CD4-positive, CD25-positive, alpha-beta regulatory T cell (primary cell): Measurements from ENCODE around the gene RFX3. TPM values are rescaled to one million over a fixed set of nuclear protein-coding genes. Genes with fewer than 3 reads are reported as not detected.

Experiments used
- ATAC-seq, 2 donors: fragments of 150-1000 bp; cut with Tn5 transposase; one replicate each; pipeline ENCODE4 v1.10.0; 2021; ENCODE audit warnings: low read depth in 2 of 2, moderate number of reproducible peaks in 2 of 2, moderate library complexity in 1 of 2
- DNase-seq, 3 donors: peaks; one replicate each; pipeline versions ENCODE4 v3.0.0 to v3.0.0-alpha.2; 2012 to 2022; ENCODE audit warnings: mixed read lengths in 1 of 3
- H3K27ac ChIP-seq: one replicate; pipeline ENCODE4 v1.7.0; 2013; ENCODE audit warnings: mild to moderate bottlenecking, low read length; ENCODE audit not compliant: insufficient read depth, poor library complexity, severe bottlenecking
- H3K27me3 ChIP-seq: one replicate; pipeline ENCODE4 v1.7.0; 2013; ENCODE audit warnings: low read length; ENCODE audit not compliant: control insufficient read depth, insufficient read depth
- H3K36me3 ChIP-seq: one replicate; pipeline ENCODE4 v1.7.0; 2013; ENCODE audit warnings: mild to moderate bottlenecking, low read length, moderate library complexity; ENCODE audit not compliant: control insufficient read depth, insufficient read depth
- H3K4me1 ChIP-seq: 2 replicates; pipeline ENCODE4 v1.7.0; 2013; ENCODE audit warnings: mild to moderate bottlenecking, low read length; ENCODE audit not compliant: insufficient read depth, control insufficient read depth, poor library complexity, severe bottlenecking
- H3K4me3 ChIP-seq: one replicate; pipeline ENCODE4 v1.7.0; 2013; ENCODE audit warnings: low read depth, mild to moderate bottlenecking, low read length, moderate library complexity
- H3K9me3 ChIP-seq, 2 experiments: 1 replicate in 1 of 2; 2 replicates in 1 of 2; pipeline ENCODE4 v1.7.0; 2013; ENCODE audit warnings: low read length in 2 of 2, mild to moderate bottlenecking in 1 of 2, moderate library complexity in 1 of 2; ENCODE audit not compliant: control insufficient read depth in 2 of 2
- H3K27ac Mint-ChIP-seq, 3 donors: one replicate each; pipeline ENCODE4 v1.8.0; 2020 to 2022; ENCODE audit warnings: mild to moderate bottlenecking in 3 of 3, mixed read lengths in 3 of 3, moderate library complexity in 2 of 3
- H3K27me3 Mint-ChIP-seq: one replicate; pipeline ENCODE4 v1.8.0; 2022; ENCODE audit warnings: mild to moderate bottlenecking, mixed read lengths
- H3K36me3 Mint-ChIP-seq: one replicate; pipeline ENCODE4 v1.8.0; 2020; ENCODE audit warnings: mixed read lengths
- H3K4me1 Mint-ChIP-seq, 4 donors: one replicate each; pipeline ENCODE4 v1.8.0; 2020 to 2022; ENCODE audit warnings: mixed read lengths in 4 of 4, mild to moderate bottlenecking in 1 of 4
- H3K4me3 Mint-ChIP-seq, 4 donors: one replicate each; pipeline ENCODE4 v1.8.0; 2020 to 2022; ENCODE audit warnings: mild to moderate bottlenecking in 4 of 4, mixed read lengths in 4 of 4, moderate library complexity in 3 of 4
- H3K9me3 Mint-ChIP-seq, 7 donors: one replicate each; pipeline ENCODE4 v1.8.0; 2020 to 2022; ENCODE audit warnings: mixed read lengths in 7 of 7, mild to moderate bottlenecking in 3 of 7, moderate library complexity in 2 of 7
- polyA plus RNA-seq, 4 donors: library from polyadenylated mRNA; unstranded; fragments of 300-500 nt; fragmentation: Illumina TruSeq; gene quantifications; one replicate each; pipeline ENCODE4 v1.2.3, GENCODE V29; 2021
- total RNA-seq: library from RNA; stranded (reverse); gene quantifications from one replicate; pipeline ENCODE4 v1.2.3, GENCODE V29; 2022

RFX3 gene
- total and polyA plus RNA-seq, 5 donors from 2014 or later, result 6.7 to 40.4 (median 7.6) TPM

DNA sequence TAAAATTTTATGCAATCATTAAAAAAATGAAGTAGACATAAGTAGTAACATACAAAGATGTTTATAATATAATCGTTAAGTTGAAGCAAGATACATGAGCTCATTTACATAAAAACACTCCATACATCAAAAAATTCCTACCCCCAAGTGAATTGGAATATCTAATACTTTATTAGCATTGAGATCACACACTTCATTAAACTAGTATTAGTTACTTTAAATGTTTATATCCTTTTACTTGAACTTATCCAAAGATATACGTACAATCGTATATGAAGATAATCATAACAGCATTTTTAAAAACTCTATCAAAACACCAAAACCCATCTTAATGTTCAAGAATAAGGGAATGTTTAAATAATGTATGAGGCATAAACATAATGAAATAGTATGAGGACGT, 275.1 kb downstream of the RFX3 start:
- peaks cover 52% of the 10 kb centered on the region for H3K36me3 Mint-ChIP-seq
- no peaks in the 10 kb centered on the region for H3K9me3 Mint-ChIP-seq
- no peaks in the 10 kb centered on the region for H3K27me3 ChIP-seq
- no peak overlapping the region for H3K27ac ChIP-seq
- no peak overlapping the region for H3K4me3 ChIP-seq
- no peak overlapping the region for H3K27ac Mint-ChIP-seq
- no peaks in the 10 kb centered on the region for H3K4me1 ChIP-seq
- H3K9me3 ChIP-seq, result no peaks in the 10 kb centered on the region
- DNase-seq (no peak), ATAC-seq (no peak)
- H3K4me3 Mint-ChIP-seq, result no peak overlapping the region
- no peaks in the 10 kb centered on the region for H3K27me3 Mint-ChIP-seq
- H3K4me1 Mint-ChIP-seq, result no peaks in the 10 kb centered on the region
- peaks cover 36% of the 10 kb centered on the region for H3K36me3 ChIP-seq

DNA sequence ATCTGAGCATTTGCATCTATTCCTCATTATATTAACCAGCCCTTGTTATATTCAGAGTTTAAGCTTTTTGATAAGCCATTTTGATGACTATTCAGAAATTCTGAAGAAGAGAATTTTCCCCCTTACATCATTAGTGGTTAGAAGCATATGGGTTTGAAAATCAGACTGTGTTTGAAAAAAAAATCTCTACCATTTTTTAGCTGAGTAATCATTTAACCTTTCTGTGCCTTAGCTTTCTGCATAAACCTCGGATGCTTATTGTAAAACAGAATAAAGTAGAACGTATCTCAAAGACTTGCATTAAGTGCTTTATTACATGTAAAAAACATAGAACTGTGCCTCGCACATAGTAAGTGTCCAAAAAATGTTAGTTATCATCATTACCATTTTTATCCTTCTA, 278.6 kb downstream of the RFX3 start:
- Mint-ChIP-seq H3K36me3 (peaks cover 31% of the 10 kb centered on the region), H3K27ac (no peak overlapping the region), H3K9me3 (no peaks in the 10 kb centered on the region), H3K4me1 (no peaks in the 10 kb centered on the region), H3K27me3 (no peaks in the 10 kb centered on the region), H3K4me3 (no peak overlapping the region)
- ATAC-seq, result no peak
- no peaks in the 10 kb centered on the region for H3K9me3 ChIP-seq
- no peaks in the 10 kb centered on the region for H3K4me1 ChIP-seq
- no peak overlapping the region for H3K4me3 ChIP-seq
- no peak for DNase-seq
- H3K27me3 ChIP-seq, result no peaks in the 10 kb centered on the region
- H3K36me3 ChIP-seq, result peaks cover 18% of the 10 kb centered on the region
- H3K27ac ChIP-seq, result no peak overlapping the region

DNA sequence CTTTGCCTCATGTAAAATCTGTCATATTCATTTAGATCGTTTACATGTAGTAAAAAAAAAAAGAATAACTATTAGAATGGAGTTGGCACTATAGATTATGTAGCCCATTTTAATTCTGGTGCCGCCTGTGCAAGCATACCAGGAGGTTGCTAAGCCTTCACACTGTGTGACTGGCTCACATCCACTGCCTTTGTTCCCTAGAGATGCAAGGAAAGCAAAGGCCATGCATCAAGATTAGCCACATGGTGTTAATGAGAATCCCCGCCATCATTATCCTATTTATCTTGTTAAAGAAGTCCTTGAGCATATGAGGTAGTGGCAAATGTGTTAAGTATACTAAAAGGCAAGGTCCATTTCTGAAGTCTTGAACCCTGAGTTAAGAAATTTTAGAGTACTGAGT, 279.6 kb downstream of the RFX3 start:
- Histone ChIP-seq H3K27ac (no peak overlapping the region), H3K27me3 (no peaks in the 10 kb centered on the region)
- H3K4me3 Mint-ChIP-seq, result no peak overlapping the region

DNA sequence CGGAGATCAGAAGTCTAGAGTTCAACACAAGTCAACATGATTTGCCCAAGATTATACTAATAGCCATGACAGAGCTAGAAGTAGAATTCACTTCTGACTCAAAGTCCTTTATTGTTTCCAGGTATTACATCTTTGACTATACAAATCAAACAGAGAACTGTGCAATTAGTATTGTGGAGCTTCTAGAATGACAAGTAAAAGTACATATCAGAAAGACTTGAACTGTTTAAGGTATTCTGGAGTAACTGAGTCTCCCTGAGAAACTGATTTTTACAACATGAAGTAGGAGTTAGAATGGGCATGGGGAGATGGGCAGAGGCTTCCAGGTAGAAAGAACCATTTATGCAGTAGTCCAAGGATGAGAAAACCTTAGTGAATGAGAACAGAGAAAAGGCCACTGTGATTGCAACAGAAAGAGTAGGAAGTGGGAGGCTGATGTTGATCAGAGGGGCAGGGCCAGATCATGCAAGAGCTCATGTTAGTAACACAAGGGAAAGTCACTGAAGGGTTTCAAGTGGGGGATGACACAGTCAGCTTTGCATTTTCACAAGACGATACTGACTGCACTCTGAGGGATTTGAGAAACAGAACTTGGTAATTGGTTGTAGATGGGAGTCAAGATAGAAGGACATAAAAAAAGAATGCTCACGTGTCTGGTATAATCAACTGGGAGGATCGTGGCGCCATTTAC, 280.7 kb downstream of the RFX3 start:
- H3K27me3 Mint-ChIP-seq, result no peaks in the 10 kb centered on the region
- no peak overlapping the region for H3K27ac Mint-ChIP-seq
- no peak overlapping the region for H3K4me3 ChIP-seq

More for the DNA sequence above, 279.6 kb downstream of the RFX3 start:
- Histone ChIP-seq H3K4me1 (no peaks in the 10 kb centered on the region), H3K36me3 (peaks cover 14% of the 10 kb centered on the region), H3K4me3 (no peak overlapping the region), H3K9me3 (no peaks in the 10 kb centered on the region)
- Mint-ChIP-seq H3K27ac (peak overlapping the region in 1 of 3 donors; percentile 2), H3K36me3 (peaks cover 27% of the 10 kb centered on the region), H3K4me1 (no peaks in the 10 kb centered on the region), H3K9me3 (no peaks in the 10 kb centered on the region), H3K27me3 (no peaks in the 10 kb centered on the region)
- no peak for ATAC-seq
- no peak for DNase-seq

DNA sequence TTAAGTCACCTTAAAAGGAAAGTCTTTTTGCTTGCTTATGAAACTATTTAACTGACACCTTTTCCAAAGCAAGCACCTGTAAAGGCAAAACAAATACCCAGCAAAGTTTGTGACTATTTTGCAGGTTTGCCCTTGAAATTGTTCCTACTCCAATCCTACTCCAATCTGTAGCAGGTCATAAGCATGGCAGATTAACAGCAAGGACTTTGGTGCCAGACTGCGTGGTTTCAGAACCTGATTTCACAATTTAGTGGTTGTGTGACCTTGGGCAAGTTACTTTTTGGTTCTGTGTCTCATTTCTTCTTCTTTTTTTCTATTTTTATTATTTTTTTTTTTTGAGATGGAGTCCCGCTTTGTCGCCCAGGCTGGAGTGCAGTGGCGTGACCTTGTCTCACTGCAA, 282.1 kb downstream of the RFX3 start:
- Histone ChIP-seq H3K36me3 (peaks cover 14% of the 10 kb centered on the region), H3K4me3 (no peak overlapping the region), H3K9me3 (no peaks in the 10 kb centered on the region), H3K4me1 (no peaks in the 10 kb centered on the region), H3K27ac (no peak overlapping the region), H3K27me3 (no peaks in the 10 kb centered on the region)
- DNase-seq (no peak), ATAC-seq (no peak)
- no peak overlapping the region for H3K27ac Mint-ChIP-seq
- H3K27me3 Mint-ChIP-seq, result no peaks in the 10 kb centered on the region
- no peak overlapping the region for H3K4me3 Mint-ChIP-seq
- peaks cover 0 to 7% (median 0%) of the 10 kb centered on the region in 4 donors for H3K4me1 Mint-ChIP-seq
- H3K36me3 Mint-ChIP-seq, result peaks cover 27% of the 10 kb centered on the region
- H3K9me3 Mint-ChIP-seq, result no peaks in the 10 kb centered on the region

More for the DNA sequence above, 280.7 kb downstream of the RFX3 start:
- Mint-ChIP-seq H3K4me1 (peaks cover 0 to 7% (median 0%) of the 10 kb centered on the region in 4 donors), H3K9me3 (no peaks in the 10 kb centered on the region), H3K4me3 (no peak overlapping the region), H3K36me3 (peaks cover 27% of the 10 kb centered on the region)
- ATAC-seq (no peak), DNase-seq (no peak)
- H3K27me3 ChIP-seq, result no peaks in the 10 kb centered on the region
- H3K36me3 ChIP-seq, result peaks cover 14% of the 10 kb centered on the region
- H3K9me3 ChIP-seq, result no peaks in the 10 kb centered on the region
- no peak overlapping the region for H3K27ac ChIP-seq
- H3K4me1 ChIP-seq, result no peaks in the 10 kb centered on the region

DNA sequence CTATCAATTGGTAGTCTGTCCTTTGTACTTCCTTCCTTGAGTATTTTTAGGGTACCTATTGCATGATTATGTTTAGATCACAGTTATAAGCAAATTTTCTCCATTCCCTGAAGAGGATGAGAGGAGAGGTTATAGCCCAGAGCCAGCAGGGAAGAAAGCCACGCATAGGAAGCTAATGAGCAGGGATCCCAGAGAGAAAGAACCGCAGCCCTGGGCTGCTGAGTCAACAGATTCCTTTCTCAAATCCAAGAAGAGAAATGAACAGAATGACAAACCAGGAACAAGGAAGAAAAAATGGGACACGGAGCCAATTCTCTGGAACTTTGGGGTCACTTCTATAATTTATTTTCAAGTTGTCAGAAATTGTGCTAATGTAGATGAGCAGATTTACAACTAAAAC, 284.5 kb downstream of the RFX3 start:
- H3K4me1 ChIP-seq, result no peaks in the 10 kb centered on the region
- no peak for ATAC-seq
- no peak overlapping the region for H3K27ac Mint-ChIP-seq

DNA sequence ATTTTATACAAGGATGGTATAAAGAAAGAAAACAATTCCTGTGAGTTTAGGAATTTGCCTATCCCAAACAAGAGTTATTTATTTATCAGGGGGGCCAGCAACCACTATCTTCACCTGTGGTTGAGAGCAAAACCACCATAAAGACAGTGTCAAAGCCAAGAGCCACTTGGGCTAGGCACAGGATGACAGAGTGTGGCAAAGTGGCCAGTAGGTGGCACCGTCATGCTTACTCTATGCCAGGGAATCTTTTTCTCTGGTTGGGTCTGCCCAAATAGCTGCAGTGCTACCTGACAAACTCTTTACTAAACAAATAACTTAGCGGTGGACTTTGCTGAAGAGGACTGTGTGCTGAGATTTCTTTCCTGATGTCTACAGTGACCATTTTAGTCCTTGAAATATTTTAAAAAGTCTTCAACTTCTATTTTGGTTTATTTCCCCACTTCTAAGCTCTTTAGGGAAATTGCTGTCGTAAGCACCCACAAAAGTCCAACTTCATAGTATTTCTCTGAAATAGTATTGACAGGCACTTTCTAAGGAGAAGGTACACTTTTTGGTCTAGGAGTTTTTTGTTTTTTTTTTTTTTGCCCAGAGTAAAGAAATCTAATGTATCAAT, 285.0 kb downstream of the RFX3 start:
- Mint-ChIP-seq H3K4me3 (no peak overlapping the region), H3K4me1 (peaks cover 0 to 7% (median 2%) of the 10 kb centered on the region in 4 donors), H3K27ac (no peak overlapping the region), H3K36me3 (peaks cover 15% of the 10 kb centered on the region), H3K27me3 (no peaks in the 10 kb centered on the region), H3K9me3 (no peaks in the 10 kb centered on the region)
- Histone ChIP-seq H3K36me3 (peaks cover 6% of the 10 kb centered on the region), H3K9me3 (no peaks in the 10 kb centered on the region), H3K27ac (no peak overlapping the region), H3K27me3 (no peaks in the 10 kb centered on the region), H3K4me1 (no peaks in the 10 kb centered on the region), H3K4me3 (no peak overlapping the region)
- peak; percentile 24 to 77 (median 51) for DNase-seq
- peak; percentile 85 to 88 for ATAC-seq

More for the DNA sequence above, 284.5 kb downstream of the RFX3 start:
- Histone ChIP-seq H3K4me3 (no peak overlapping the region), H3K27me3 (no peaks in the 10 kb centered on the region), H3K9me3 (no peaks in the 10 kb centered on the region), H3K36me3 (peaks cover 6% of the 10 kb centered on the region), H3K27ac (no peak overlapping the region)
- no peak for DNase-seq
- H3K9me3 Mint-ChIP-seq, result no peaks in the 10 kb centered on the region
- peaks cover 0 to 7% (median 2%) of the 10 kb centered on the region in 4 donors for H3K4me1 Mint-ChIP-seq
- no peak overlapping the region for H3K4me3 Mint-ChIP-seq
- peaks cover 14% of the 10 kb centered on the region for H3K36me3 Mint-ChIP-seq
- no peaks in the 10 kb centered on the region for H3K27me3 Mint-ChIP-seq

DNA sequence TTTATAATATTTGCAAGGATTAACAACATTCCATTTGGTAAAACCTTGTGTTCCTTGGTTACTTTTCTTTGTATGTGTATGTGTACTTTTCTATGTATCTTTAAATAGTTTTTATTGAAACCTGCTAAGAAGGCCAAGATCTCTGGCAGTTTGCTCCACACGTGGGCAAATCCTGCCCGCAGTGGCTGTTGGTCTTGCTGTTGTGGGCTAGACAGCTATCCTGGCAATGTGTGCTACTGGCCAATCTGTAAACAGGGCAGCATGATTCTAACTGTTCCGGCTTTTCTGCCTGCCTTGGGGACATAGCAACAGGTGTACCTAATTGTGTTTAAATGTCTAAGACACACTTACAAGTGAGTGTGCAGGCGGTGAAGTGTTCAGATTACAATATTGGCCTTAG, 286.6 kb downstream of the RFX3 start:
- Mint-ChIP-seq H3K4me1 (peaks cover 0 to 7% (median 2%) of the 10 kb centered on the region in 4 donors), H3K36me3 (peaks cover 12% of the 10 kb centered on the region), H3K4me3 (no peak overlapping the region), H3K27me3 (no peaks in the 10 kb centered on the region), H3K9me3 (no peaks in the 10 kb centered on the region), H3K27ac (no peak overlapping the region)
- Histone ChIP-seq H3K27ac (no peak overlapping the region), H3K4me1 (no peaks in the 10 kb centered on the region), H3K9me3 (no peaks in the 10 kb centered on the region), H3K27me3 (no peaks in the 10 kb centered on the region), H3K4me3 (no peak overlapping the region), H3K36me3 (peaks cover 6% of the 10 kb centered on the region)
- DNase-seq (no peak), ATAC-seq (no peak)
